H1 (cell line): ENCODE measurements around the gene NPHP4. TPM values are rescaled to one million over a fixed set of nuclear protein-coding genes. Genes with fewer than 3 reads are reported as not detected.

Experiments
- CTCF ChIA-PET: fragments of 300-600 bp; sonication (Branson Sonifier 250); formaldehyde crosslinking; loops from one replicate; lab custom pipeline; 2021; ENCODE audit not compliant: partially characterized antibody; lab: Charles Lee
- POLR2A ChIA-PET: fragments of 300-600 bp; sonication (Branson Sonifier 250); formaldehyde crosslinking; loops from one replicate; lab custom pipeline; 2021; ENCODE audit warnings: inconsistent platforms; ENCODE audit not compliant: partially characterized antibody; lab: Charles Lee
- DNase-seq, 2 experiments: peaks; one replicate each; pipeline versions ENCODE4 v3.0.0 to v3.0.0-alpha.2; 2010 to 2022; ENCODE audit warnings: low spot score in 2 of 2, low read depth in 1 of 2, mixed read lengths in 1 of 2
- FAIRE-seq: peaks from 2 replicates; lab custom pipeline; 2011; peaks lifted over from hg19 to GRCh38; lab: Jason Lieb, UNC
- H2AFZ ChIP-seq: 2 replicates; pipeline ENCODE4 v1.8.1; 2012; ENCODE audit warnings: low read length, inconsistent platforms
- H2AK5ac ChIP-seq: 2 replicates; pipeline ENCODE4 v1.6.1; 2013; ENCODE audit warnings: low read depth, low read length
- H2BK120ac ChIP-seq: replicated peaks from 2 replicates; pipeline ENCODE3; 2013; ENCODE audit warnings: low read depth, low read length, inconsistent platforms
- H2BK12ac ChIP-seq: 2 replicates; pipeline ENCODE4 v1.6.1; 2013; ENCODE audit warnings: low read depth, low read length
- H2BK15ac ChIP-seq: 2 replicates; pipeline ENCODE4 v1.6.1; 2013; ENCODE audit warnings: low read length
- H2BK20ac ChIP-seq: 2 replicates; pipeline ENCODE4 v1.6.1; 2013; ENCODE audit warnings: low read length
- H2BK5ac ChIP-seq: 2 replicates; pipeline ENCODE4 v1.6.1; 2013; ENCODE audit warnings: low read depth, low read length
- H3K14ac ChIP-seq: 2 replicates; pipeline ENCODE4 v1.6.1; 2013; ENCODE audit warnings: inconsistent platforms; ENCODE audit not compliant: insufficient read length
- H3K18ac ChIP-seq: 2 replicates; pipeline ENCODE4 v1.6.1; 2013; ENCODE audit warnings: low read length; ENCODE audit errors: extremely low read depth
- H3K23ac ChIP-seq: 2 replicates; pipeline ENCODE4 v1.6.1; 2013; ENCODE audit warnings: inconsistent platforms; ENCODE audit not compliant: insufficient read length
- H3K23me2 ChIP-seq: 2 replicates; pipeline ENCODE4 v1.6.1; 2013; ENCODE audit warnings: low read depth, low read length
- H3K27ac ChIP-seq: 2 replicates; pipeline ENCODE4 v1.6.1; 2011; ENCODE audit warnings: low read depth, low read length, inconsistent platforms
- H3K27me3 ChIP-seq, 4 experiments: replicated peaks in 1 of 4; 1 replicate in 1 of 4; 2 replicates in 3 of 4; pipeline versions ENCODE4 v1.6.1 to v1.8.1; 2011 to 2013; ENCODE audit warnings: low read length in 3 of 4, mild to moderate bottlenecking in 3 of 4, inconsistent platforms in 2 of 4, mixed read lengths in 2 of 4, moderate library complexity in 1 of 4; ENCODE audit not compliant: control insufficient read depth in 3 of 4, insufficient read depth in 3 of 4; ENCODE audit errors: extremely low read depth in 1 of 4
- H3K36me3 ChIP-seq, 4 experiments: 2 replicates each; pipeline versions ENCODE4 v1.6.1 to v1.8.1; 2011 to 2013; ENCODE audit warnings: mild to moderate bottlenecking in 4 of 4, low read length in 3 of 4, moderate library complexity in 2 of 4, control low read depth in 1 of 4, inconsistent platforms in 1 of 4; ENCODE audit not compliant: insufficient read depth in 4 of 4, control insufficient read depth in 2 of 4
- H3K4ac ChIP-seq: replicated peaks from 2 replicates; pipeline ENCODE3; 2013; ENCODE audit warnings: low read length, low read depth, mixed read lengths, inconsistent platforms; ENCODE audit not compliant: insufficient read length
- H3K4me1 ChIP-seq, 4 experiments: replicated peaks in 1 of 4; 1 replicate in 1 of 4; 2 replicates in 3 of 4; pipeline versions ENCODE4 v1.6.1 to v1.8.1; 2011 to 2013; ENCODE audit warnings: low read length in 3 of 4, inconsistent platforms in 2 of 4, mixed read lengths in 1 of 4; ENCODE audit not compliant: insufficient read depth in 4 of 4, control insufficient read depth in 3 of 4
- H3K4me2 ChIP-seq, 2 experiments: 2 replicates each; pipeline versions ENCODE4 v1.6.1 to v1.8.1; 2011 to 2013; ENCODE audit warnings: low read depth in 2 of 2, low read length in 2 of 2, control low read depth in 1 of 2, inconsistent platforms in 1 of 2, mild to moderate bottlenecking in 1 of 2; ENCODE audit not compliant: insufficient read depth in 1 of 2
- H3K4me3 ChIP-seq, 4 experiments: fragments of 200-600, 300-600 bp in 1 of 4; sonication (generic), shearing (Covaris generic), sonication (Bioruptor Twin) in 1 of 4; 2 replicates each; pipeline versions ENCODE4 v1.5.1 to v1.8.1; 2011 to 2016; ENCODE audit warnings: low read length in 4 of 4, low read depth in 3 of 4, control low read depth in 2 of 4, inconsistent platforms in 2 of 4, mild to moderate bottlenecking in 2 of 4, mixed read lengths in 1 of 4, moderate library complexity in 1 of 4; ENCODE audit not compliant: insufficient read depth in 2 of 4; ENCODE audit errors: extremely low read depth in 1 of 4
- H3K56ac ChIP-seq: replicated peaks from 2 replicates; pipeline ENCODE3; 2013; ENCODE audit warnings: low read depth, mild to moderate bottlenecking, mixed read lengths, low read length, inconsistent platforms; ENCODE audit not compliant: insufficient read length
- H3K79me1 ChIP-seq: 2 replicates; pipeline ENCODE4 v1.6.1; 2013; ENCODE audit warnings: low read depth, low read length, control low read depth
- H3K79me2 ChIP-seq, 2 experiments: 2 replicates each; pipeline versions ENCODE4 v1.6.1 to v1.8.1; 2012 to 2013; ENCODE audit warnings: low read length in 2 of 2, mild to moderate bottlenecking in 2 of 2, inconsistent platforms in 1 of 2; ENCODE audit not compliant: insufficient read depth in 2 of 2, control insufficient read depth in 1 of 2
- H3K9ac ChIP-seq, 4 experiments: replicated peaks in 1 of 4; 1 replicate in 1 of 4; 2 replicates in 3 of 4; pipeline versions ENCODE4 v1.6.1 to v1.8.1; 2011 to 2013; ENCODE audit warnings: low read depth in 3 of 4, low read length in 3 of 4, control low read depth in 2 of 4, mild to moderate bottlenecking in 2 of 4, moderate library complexity in 2 of 4, inconsistent platforms in 1 of 4; ENCODE audit errors: extremely low read depth in 1 of 4
- H3K9me3 ChIP-seq, 2 experiments: 2 replicates each; pipeline versions ENCODE4 v1.6.1 to v1.8.1; 2012 to 2013; ENCODE audit warnings: mild to moderate bottlenecking in 2 of 2, moderate library complexity in 2 of 2, control low read depth in 1 of 2, inconsistent platforms in 1 of 2, low read depth in 1 of 2, low read length in 1 of 2, mixed read lengths in 1 of 2; ENCODE audit not compliant: insufficient read depth in 2 of 2
- H4K20me1 ChIP-seq, 2 experiments: replicated peaks in 1 of 2; 2 replicates each; pipeline versions ENCODE3 to v1.8.1; 2011 to 2013; ENCODE audit warnings: inconsistent platforms in 2 of 2, low read length in 2 of 2, mild to moderate bottlenecking in 1 of 2; ENCODE audit not compliant: insufficient read depth in 2 of 2, control insufficient read depth in 1 of 2
- H4K5ac ChIP-seq: 2 replicates; pipeline ENCODE4 v1.6.1; 2013; ENCODE audit warnings: low read length, low read depth, mixed read lengths, inconsistent platforms; ENCODE audit not compliant: insufficient read length
- H4K8ac ChIP-seq: 2 replicates; pipeline ENCODE4 v1.8.0; 2013; ENCODE audit warnings: mild to moderate bottlenecking, moderate library complexity, low read length, inconsistent platforms; ENCODE audit not compliant: insufficient read depth; ENCODE audit errors: extremely low read depth
- H4K91ac ChIP-seq: replicated peaks from 2 replicates; pipeline ENCODE3; 2013; ENCODE audit warnings: low read length, mixed read lengths, inconsistent platforms; ENCODE audit not compliant: insufficient read length
- CEBPB ChIP-seq: IDR thresholded peaks from 2 replicates; pipeline ENCODE4 v1.6.1; 2012; ENCODE audit warnings: low read depth, low read length
- CHD2 ChIP-seq: IDR thresholded peaks from 2 replicates; pipeline ENCODE4 v1.6.1; 2012; ENCODE audit warnings: low read length, improper control_type of control experiment
- CTBP2 ChIP-seq: IDR thresholded peaks from 2 replicates; pipeline ENCODE4 v1.7.0; 2011; ENCODE audit warnings: borderline replicate concordance, mild to moderate bottlenecking, moderate library complexity, mixed read lengths, low read length; ENCODE audit not compliant: insufficient read depth, insufficient read length
- EP300 ChIP-seq, 2 experiments: IDR thresholded peaks; 1 replicate in 1 of 2; 2 replicates in 1 of 2; pipeline ENCODE4 v1.6.1; 2011 to 2012; ENCODE audit warnings: low read depth in 2 of 2, low read length in 2 of 2, mild to moderate bottlenecking in 2 of 2, borderline replicate concordance in 1 of 2, inconsistent platforms in 1 of 2, moderate library complexity in 1 of 2
- POLR2A ChIP-seq, 2 experiments: IDR thresholded peaks; 1 replicate in 1 of 2; 2 replicates in 1 of 2; pipeline ENCODE4 v1.6.1; 2011; ENCODE audit warnings: low read depth in 2 of 2, low read length in 2 of 2, mild to moderate bottlenecking in 2 of 2; ENCODE audit errors: control extremely low read depth in 1 of 2
- RBBP5 ChIP-seq: IDR thresholded peaks from 2 replicates; pipeline ENCODE4 v1.7.1; 2012; ENCODE audit warnings: low read depth, mild to moderate bottlenecking, inconsistent platforms, low read length, moderate library complexity, borderline replicate concordance
- SP4 ChIP-seq: IDR thresholded peaks from 2 replicates; pipeline ENCODE4 v1.6.1; 2012; ENCODE audit warnings: low read length, inconsistent platforms
- TCF12 ChIP-seq: IDR thresholded peaks from 2 replicates; pipeline ENCODE4 v1.6.1; 2011; ENCODE audit warnings: low read depth, mild to moderate bottlenecking, low read length
- WGBS, 2 experiments: shearing (Covaris generic) in 1 of 2; methylation state at CpG; one replicate each; pipeline versions ENCODE4 v1.1.6 to v1.1.7; 2013 to 2015; ENCODE audit warnings: low lambda C conversion rate in 2 of 2, mixed read lengths in 2 of 2, inconsistent platforms in 1 of 2, low coverage in 1 of 2, missing lambda C conversion rate in 1 of 2; ENCODE audit not compliant: insufficient replicate concordance in 2 of 2, insufficient coverage in 1 of 2, insufficient read length in 1 of 2; ENCODE audit errors: extremely low coverage in 1 of 2, missing lambda C conversion rate in 1 of 2; 5-methylcytosine and 5-hydroxymethylcytosine counted together
- polyA plus RNA-seq, 7 experiments: library from polyadenylated mRNA; depleted of rRNA in 3 of 7; stranded (reverse) in 5 of 7; unstranded in 2 of 7; fragments of >200 nt in 5 of 7; fragments of 200-250 nt in 2 of 7; gene quantifications; 1 replicate in 5 of 7; 2 replicates in 1 of 7; 4 replicates in 1 of 7; pipeline versions ENCODE4 v1.2.1 to v1.2.3, GENCODE V29; 2011 to 2013; ENCODE audit warnings: missing spikeins in 2 of 7, mixed read lengths in 2 of 7
- total RNA-seq: library from RNA; stranded (reverse); fragmentation: NEBNext Ultra II Directional; extraction: Animal tissue kit (Norgen Biotek cat#: 25700); gene quantifications from 2 replicates; pipeline ENCODE4 v1.2.1, GENCODE V29; 2021

The NPHP4 gene
- total and polyA plus RNA-seq, 2 of the 8 experiments (the other 6 are each of a cell fraction or from before 2014, with no cell fraction given) = 5.8 to 14.0 TPM

DNA sequence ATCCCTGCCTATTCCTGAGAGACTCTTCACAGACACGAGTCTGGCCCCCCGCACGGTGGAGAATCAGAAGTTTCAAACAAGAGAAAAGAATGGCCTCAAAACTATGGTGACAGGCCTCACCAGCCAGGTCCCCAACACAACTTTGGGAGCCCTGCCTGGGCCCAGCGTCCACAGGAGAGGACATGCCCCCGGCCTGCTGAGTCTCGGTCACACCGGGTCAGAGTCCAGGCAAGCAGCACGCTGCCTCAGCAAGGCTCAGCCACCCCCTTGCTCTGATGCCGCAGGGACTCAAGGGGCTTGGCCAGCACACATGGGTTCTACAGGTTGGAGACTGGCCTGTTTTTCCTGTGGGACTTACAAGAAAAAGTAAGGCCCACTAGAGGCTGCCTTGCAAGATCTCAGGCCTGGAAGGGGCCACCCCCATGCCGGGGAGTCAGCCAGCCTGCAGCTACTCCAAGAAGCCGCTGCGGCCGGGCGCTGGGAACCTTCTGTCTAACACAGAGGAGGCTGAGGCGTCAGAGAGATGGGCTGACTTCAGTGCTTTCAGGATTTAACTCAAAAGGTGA, 116.8 kb downstream of the NPHP4 start:
- Histone ChIP-seq H2BK120ac (no peak overlapping the region), H3K56ac (no peak overlapping the region), H3K4me3 (no peak overlapping the region), H4K20me1 (peaks cover 0 to 6% of the 10 kb centered on the region in 2 experiments), H2BK12ac (no peak overlapping the region), H2AFZ (no peak overlapping the region), H2BK15ac (no peak overlapping the region), H3K23me2 (peaks cover 2% of the 10 kb centered on the region; the same call in 1 of the 2 replicates), H3K9ac (no peak overlapping the region), H3K27me3 (no peaks in the 10 kb centered on the region), H3K4me1 (no peaks in the 10 kb centered on the region; a peak in 1 of 7 replicates), H3K14ac (no peak overlapping the region), H3K4ac (no peak overlapping the region), H3K18ac (no peak overlapping the region), H3K79me2 (no peaks in the 10 kb centered on the region), H3K23ac (no peak overlapping the region), H3K9me3 (peaks cover 7 to 9% of the 10 kb centered on the region in 2 experiments; a peak in 1 of 4 replicates), H2AK5ac (no peak overlapping the region), H3K36me3 (peaks cover 0 to 28% (median 0%) of the 10 kb centered on the region in 4 experiments; a peak in 3 of 8 replicates), H3K4me2 (no peak overlapping the region), H2BK5ac (no peak overlapping the region), H3K27ac (no peak overlapping the region), H4K91ac (no peak overlapping the region), H3K79me1 (no peaks in the 10 kb centered on the region), H2BK20ac (no peak overlapping the region), H4K5ac (no peak overlapping the region), H4K8ac (no peak overlapping the region)
- POLR2A ChIA-PET = no interaction called here
- DNase-seq (no peak), FAIRE-seq (no peak)
- TF ChIP-seq POLR2A (IDR thresholded peaks at IDR 0.05; ENCODE audit: control extremely low read depth in 1 of 2, low read depth in 2 of 2, low read length in 2 of 2) (no peak), RBBP5 (no peak), CEBPB (no peak), EP300 (IDR thresholded peaks at IDR 0.05; ENCODE audit: borderline replicate concordance in 1 of 2, low read depth in 2 of 2, low read length in 2 of 2) (no peak), SP4 (no peak), TCF12 (no peak), CTBP2 (no peak), CHD2 (no peak)
- WGBS, 2 experiments = 92% methylated on average over 15 of the region's 15 CpGs; no CpG with 5 or more reads in 1 of the 2 experiments
- CTCF ChIA-PET = interaction anchor here (1.3 to 2.1 kb wide), 2 partner anchors 9 to 11 kb away, joined by 3 to 9 read pairs; no protein-coding TSS in a partner anchor
